ENCODE measurements around the gene TNPO3. TPM values are rescaled to one million over a fixed set of nuclear protein-coding genes. Genes with fewer than 3 reads are reported as not detected.

TNPO3 gene
- total RNA-seq, 1 donor from 2014 or later: 42.6 TPM

GRCh38 chr7:128986609-128987008, 68.3 kb downstream of the TNPO3 start:
- Mint-ChIP-seq H3K27ac (ENCODE audit: unreplicated experiment) (no peak overlapping the region), H3K9me3 (ENCODE audit: unreplicated experiment) (no peaks in the 10 kb centered on the region), H3K4me3 (ENCODE audit: unreplicated experiment) (no peak overlapping the region), H3K4me1 (ENCODE audit: unreplicated experiment) (no peaks in the 10 kb centered on the region), H3K36me3 (ENCODE audit: low read depth, unreplicated experiment) (peaks cover 37% of the 10 kb centered on the region), H3K27me3 (ENCODE audit: unreplicated experiment) (no peaks in the 10 kb centered on the region)
- TF ChIP-seq CTCF (IDR thresholded peaks at IDR 0.05; ENCODE audit: unreplicated experiment): no peak
- DNase-seq (ENCODE audit: low spot score): no peak

DNA sequence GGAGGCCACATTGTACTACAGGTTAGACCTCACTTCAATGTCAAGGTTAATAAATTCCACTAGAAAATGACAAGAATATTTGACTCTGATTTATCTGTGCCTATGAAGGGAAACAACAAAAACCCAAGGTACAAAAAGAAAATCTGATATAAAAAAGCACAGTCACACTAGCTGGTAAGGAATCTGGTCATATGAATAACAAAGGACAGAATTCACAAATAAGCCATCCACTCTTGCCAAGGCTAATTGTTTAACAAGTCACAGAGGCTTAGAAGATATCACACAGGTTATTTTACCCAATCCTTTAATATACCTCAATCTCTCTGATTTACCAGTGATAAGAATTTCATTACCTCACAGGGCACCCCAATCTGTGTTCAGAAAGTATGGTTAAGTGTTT, 69.3 kb downstream of the TNPO3 start:
- Mint-ChIP-seq H3K4me1 (ENCODE audit: unreplicated experiment) (no peaks in the 10 kb centered on the region), H3K27me3 (ENCODE audit: unreplicated experiment) (no peaks in the 10 kb centered on the region), H3K36me3 (ENCODE audit: low read depth, unreplicated experiment) (peaks cover 37% of the 10 kb centered on the region), H3K4me3 (ENCODE audit: unreplicated experiment) (no peak overlapping the region), H3K9me3 (ENCODE audit: unreplicated experiment) (no peaks in the 10 kb centered on the region), H3K27ac (ENCODE audit: unreplicated experiment) (no peak overlapping the region)
- TF ChIP-seq CTCF (IDR thresholded peaks at IDR 0.05; ENCODE audit: unreplicated experiment): no peak
- DNase-seq (ENCODE audit: low spot score): no peak

- H3K27ac Mint-ChIP-seq (ENCODE audit: unreplicated experiment): no peak overlapping the region
- no peak overlapping the region for H3K4me3 Mint-ChIP-seq (ENCODE audit: unreplicated experiment)
Observed at GRCh38 chr7:128982105-128982504, 72.8 kb downstream of the TNPO3 start.

DNA sequence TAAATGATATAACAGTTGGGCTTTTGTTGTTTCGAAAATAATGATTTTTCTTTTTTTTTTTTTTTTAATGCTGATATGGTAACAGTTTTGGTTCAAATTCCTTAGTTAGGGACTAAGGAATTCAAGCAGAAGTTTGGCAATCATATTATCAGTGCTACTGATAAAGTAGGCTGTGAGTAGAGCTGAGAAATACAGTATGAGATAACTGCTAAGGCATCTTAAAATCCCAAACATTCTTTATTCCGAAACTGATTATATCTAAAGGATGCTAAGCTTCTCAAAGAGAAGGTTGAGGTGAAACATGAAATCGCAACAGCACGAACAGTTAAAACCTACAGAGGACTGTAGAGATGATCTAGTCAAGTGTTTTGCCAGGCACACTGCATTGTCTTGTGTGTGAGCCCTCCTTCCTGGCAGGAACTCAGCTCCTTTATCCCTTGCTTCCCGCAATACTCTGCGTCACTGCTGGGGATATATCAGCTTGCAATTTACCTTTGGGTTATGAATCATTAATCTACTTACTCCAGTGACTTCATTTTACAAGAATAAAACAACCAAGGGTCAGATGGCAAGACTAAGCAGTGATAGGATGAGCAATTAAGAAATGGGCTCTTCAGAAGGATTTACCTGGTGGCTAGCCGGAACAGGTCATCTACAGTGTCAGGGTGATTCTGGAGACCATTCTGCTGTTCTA, 80.5 kb downstream of the TNPO3 start:
- no peak for TF ChIP-seq CTCF (IDR thresholded peaks at IDR 0.05; ENCODE audit: unreplicated experiment)
- Mint-ChIP-seq H3K27me3 (ENCODE audit: unreplicated experiment) (no peaks in the 10 kb centered on the region), H3K27ac (ENCODE audit: unreplicated experiment) (peak overlapping the region; percentile 67), H3K36me3 (ENCODE audit: low read depth, unreplicated experiment) (peaks cover 37% of the 10 kb centered on the region), H3K4me3 (ENCODE audit: unreplicated experiment) (no peak overlapping the region), H3K4me1 (ENCODE audit: unreplicated experiment) (peaks cover 3% of the 10 kb centered on the region), H3K9me3 (ENCODE audit: unreplicated experiment) (no peaks in the 10 kb centered on the region)
- no peak for DNase-seq (ENCODE audit: low spot score)

More at GRCh38 chr7:128982105-128982504, 72.8 kb downstream of the TNPO3 start:
- no peak for TF ChIP-seq CTCF (IDR thresholded peaks at IDR 0.05; ENCODE audit: unreplicated experiment)
- Mint-ChIP-seq H3K4me1 (ENCODE audit: unreplicated experiment) (no peaks in the 10 kb centered on the region), H3K9me3 (ENCODE audit: unreplicated experiment) (no peaks in the 10 kb centered on the region), H3K36me3 (ENCODE audit: low read depth, unreplicated experiment) (peaks cover 31% of the 10 kb centered on the region), H3K27me3 (ENCODE audit: unreplicated experiment) (no peaks in the 10 kb centered on the region)
- no peak for DNase-seq (ENCODE audit: low spot score)

GRCh38 chr7:128968624-128969023, 86.3 kb downstream of the TNPO3 start:
- Mint-ChIP-seq H3K27me3 (ENCODE audit: unreplicated experiment) (peaks cover 1% of the 10 kb centered on the region), H3K9me3 (ENCODE audit: unreplicated experiment) (no peaks in the 10 kb centered on the region)

More at GRCh38 chr7:128968624-128969023, 86.3 kb downstream of the TNPO3 start:
- no peaks in the 10 kb centered on the region for H3K4me1 Mint-ChIP-seq (ENCODE audit: unreplicated experiment)
- no peak overlapping the region for H3K27ac Mint-ChIP-seq (ENCODE audit: unreplicated experiment)
- H3K4me3 Mint-ChIP-seq (ENCODE audit: unreplicated experiment): no peak overlapping the region
- peaks cover 35% of the 10 kb centered on the region for H3K36me3 Mint-ChIP-seq (ENCODE audit: low read depth, unreplicated experiment)
- TF ChIP-seq CTCF (IDR thresholded peaks at IDR 0.05; ENCODE audit: unreplicated experiment): no peak
- no peak for DNase-seq (ENCODE audit: low spot score)
